HFF-Myc (cell line): ENCODE data around the gene HDAC4.

Source experiments
- DNase-seq: peaks from one replicate; pipeline ENCODE4 v3.0.0-alpha.2; 2011; ENCODE audit warnings: low read depth; ENCODE audit errors: extremely low read depth
- H3K4me3 ChIP-seq: replicated peaks from 2 replicates; pipeline ENCODE4 v1.5.1; 2011; ENCODE audit warnings: low read depth, mild to moderate bottlenecking, control low read depth, low read length
- TF ChIP-seq, protein P1 (sequence below): IDR thresholded peaks from 2 replicates; pipeline ENCODE4 v1.5.1; 2012; ENCODE audit warnings: mild to moderate bottlenecking, low read depth, low read length, control low read depth; ENCODE audit errors: missing control alignments

HDAC4 gene

DNA sequence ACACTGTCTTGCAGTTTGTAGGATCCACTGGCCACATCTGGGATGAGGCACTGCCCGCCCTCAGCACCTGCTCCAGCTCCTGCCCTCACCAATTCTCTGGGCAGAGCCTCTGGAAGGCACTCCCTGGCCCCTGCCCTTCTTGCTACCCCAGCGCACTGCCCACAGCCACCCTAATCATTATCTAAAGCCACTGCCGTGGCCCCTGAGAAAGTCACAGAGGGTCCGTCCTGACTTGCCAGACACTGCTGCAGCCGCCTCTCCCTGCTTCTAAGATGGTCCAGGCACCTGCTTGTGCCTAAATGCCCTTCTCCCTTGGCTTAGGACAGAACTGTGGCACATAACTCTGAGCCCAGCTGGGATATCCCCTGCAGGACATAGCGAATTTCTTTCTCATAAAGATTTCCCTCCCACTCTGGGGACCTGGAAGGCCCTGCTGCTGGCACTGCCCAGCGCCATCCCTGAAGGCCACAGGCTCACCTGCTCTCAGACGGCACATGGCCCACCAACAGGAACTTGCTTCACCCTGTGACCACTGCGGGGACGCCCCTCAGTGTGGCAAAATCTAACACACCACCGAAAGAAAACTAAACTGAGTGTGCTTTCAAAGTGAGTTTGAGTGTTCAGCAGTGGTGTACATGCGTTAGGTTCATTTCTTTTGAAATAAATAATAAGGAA, 244.9 kb downstream of the HDAC4 start:
- TF ChIP-seq, protein P1, sequence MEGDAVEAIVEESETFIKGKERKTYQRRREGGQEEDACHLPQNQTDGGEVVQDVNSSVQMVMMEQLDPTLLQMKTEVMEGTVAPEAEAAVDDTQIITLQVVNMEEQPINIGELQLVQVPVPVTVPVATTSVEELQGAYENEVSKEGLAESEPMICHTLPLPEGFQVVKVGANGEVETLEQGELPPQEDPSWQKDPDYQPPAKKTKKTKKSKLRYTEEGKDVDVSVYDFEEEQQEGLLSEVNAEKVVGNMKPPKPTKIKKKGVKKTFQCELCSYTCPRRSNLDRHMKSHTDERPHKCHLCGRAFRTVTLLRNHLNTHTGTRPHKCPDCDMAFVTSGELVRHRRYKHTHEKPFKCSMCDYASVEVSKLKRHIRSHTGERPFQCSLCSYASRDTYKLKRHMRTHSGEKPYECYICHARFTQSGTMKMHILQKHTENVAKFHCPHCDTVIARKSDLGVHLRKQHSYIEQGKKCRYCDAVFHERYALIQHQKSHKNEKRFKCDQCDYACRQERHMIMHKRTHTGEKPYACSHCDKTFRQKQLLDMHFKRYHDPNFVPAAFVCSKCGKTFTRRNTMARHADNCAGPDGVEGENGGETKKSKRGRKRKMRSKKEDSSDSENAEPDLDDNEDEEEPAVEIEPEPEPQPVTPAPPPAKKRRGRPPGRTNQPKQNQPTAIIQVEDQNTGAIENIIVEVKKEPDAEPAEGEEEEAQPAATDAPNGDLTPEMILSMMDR, result no peak
- DNase-seq, result no peak
- no peak overlapping the region for H3K4me3 ChIP-seq

DNA sequence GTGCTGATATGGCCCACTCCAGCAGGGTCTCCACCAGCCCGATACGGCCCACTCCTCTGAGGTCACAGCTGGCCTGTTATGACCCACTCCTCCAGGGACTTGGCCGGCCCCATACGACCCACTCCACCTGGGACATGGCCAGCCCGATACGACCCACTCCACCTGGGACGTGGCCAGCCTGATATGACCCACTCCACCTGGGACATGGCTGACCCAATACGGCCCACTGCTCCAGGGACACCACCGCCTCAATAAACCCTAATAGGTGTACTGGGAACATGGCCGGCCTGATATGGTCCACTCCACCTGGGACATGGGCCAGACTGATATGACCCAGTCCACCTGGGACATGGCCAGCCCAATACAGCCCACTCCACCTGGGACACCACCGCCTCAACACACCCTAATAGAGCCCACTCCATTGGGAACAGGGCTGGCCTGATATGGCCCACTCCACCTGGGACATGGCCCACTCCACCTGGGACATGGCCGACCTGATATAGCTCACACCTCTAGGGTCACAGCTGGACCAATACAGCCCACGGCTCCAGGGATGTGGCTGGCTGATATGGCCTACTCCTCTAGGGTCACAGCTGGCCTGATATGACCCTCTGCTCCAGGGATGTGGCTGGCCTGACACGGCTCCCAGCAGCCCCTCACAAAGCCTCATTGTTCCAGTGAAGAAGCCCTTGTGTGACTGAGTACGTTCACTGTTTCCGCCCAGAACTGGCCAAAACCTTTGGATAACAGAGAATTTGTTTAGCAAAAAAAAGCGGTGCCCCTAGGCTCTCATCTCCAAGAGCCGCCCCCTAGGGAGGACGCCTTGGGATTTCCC, 245.6 kb downstream of the HDAC4 start:
- no peak overlapping the region for H3K4me3 ChIP-seq
- no peak for DNase-seq
- TF ChIP-seq, protein P1, result no peak

DNA sequence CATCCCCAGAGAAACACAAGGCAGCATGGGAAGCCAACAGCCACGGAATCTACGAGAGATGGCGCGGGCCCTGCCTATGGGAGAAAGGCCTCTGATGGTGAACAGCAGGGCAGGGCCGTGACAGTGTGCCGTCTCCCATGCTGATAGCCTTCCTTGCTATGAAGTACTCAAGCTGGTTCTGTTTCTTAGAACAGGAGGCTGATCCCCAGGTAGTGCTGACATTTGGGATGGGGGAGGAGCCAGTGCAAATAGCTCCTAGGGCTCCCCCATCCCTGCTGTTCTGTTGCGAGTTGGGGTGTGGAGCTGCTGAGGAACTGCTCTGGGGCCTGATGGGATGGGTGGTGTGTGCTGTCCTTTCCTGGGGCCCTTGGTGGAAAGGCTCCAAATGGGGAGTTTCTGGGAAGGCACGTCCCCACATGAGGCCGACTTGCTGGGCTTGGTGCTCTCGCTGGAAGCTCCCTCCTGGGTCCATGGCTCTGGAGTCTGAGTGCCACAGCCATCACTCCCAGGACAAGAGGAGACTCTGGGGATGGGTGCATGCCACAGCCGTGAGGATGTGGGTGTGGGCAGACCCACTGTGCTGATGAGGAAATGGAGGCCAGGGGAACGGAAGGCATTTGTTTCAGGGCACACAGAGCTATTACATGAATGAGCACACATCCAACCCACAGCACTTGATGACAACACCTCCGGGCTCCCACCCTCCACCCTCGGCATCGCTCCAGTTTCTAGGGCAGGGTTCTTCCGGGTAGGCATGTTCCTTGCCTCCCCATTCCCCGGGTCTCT, 246.8 kb downstream of the HDAC4 start:
- DNase-seq, result no peak
- TF ChIP-seq, protein P1, result no peak
- H3K4me3 ChIP-seq, result no peak overlapping the region

DNA sequence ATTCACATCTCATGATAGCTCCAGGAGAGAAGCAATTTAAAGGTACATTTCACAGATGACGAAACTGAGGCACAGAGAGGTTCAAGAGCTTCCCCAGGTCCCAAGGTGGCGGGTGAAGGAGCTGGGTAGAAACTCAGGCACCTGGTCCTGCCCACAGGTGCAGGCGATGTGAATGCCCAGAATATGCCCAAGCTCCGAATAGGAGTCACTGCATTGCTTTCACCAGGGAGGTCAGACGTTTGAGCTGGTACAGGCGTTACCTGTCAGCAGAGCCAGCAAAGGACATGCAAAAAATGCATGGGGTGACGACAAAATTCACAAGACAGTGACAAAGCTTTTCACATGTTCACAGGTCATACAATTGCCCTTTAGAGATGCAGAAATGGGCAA, 247.9 kb downstream of the HDAC4 start:
- H3K4me3 ChIP-seq, result no peak overlapping the region
- no peak for DNase-seq
- TF ChIP-seq, protein P1, result no peak

DNA sequence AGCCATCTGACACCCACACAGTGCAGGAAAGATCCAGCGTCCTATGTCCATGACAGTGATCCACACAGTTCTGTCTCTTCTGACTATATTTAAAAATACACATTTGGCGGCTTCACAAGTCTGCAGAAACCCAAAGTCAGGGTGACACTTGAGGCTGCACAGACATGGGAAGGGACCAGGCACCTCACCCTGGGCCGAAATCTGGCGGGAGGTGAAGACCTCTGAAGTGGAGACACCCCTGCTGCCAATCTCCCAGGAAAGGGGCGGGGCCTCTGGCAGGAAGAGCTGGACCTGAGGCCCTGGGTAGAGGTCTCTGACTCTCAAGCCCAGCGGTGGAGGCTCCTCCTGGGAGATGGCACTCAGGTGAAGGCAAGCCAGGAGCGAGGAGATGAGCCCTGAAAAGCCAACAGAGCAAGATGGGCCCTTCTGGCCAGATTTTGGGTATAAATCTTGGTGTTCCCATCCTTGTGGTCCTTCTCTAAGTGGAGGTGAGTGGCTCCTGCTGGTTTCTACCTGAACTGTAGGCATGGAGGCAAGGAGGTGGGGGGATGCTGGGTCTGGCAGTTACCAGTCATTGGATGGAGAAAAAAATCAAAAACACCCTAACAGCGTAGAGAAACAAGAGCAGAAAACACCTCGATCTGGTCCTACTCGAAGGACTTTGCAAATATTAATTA, 248.4 kb downstream of the HDAC4 start:
- no peak for DNase-seq
- TF ChIP-seq, protein P1, result no peak
- no peak overlapping the region for H3K4me3 ChIP-seq
